ENCODE results near the gene SCN9A. TPM values are rescaled to one million over a fixed set of nuclear protein-coding genes. Genes with fewer than 3 reads are reported as not detected.
A peak's percentile ranks its signal among the peaks of the same experiment; 100 is the strongest.

SCN9A gene
- total and polyA plus RNA-seq, 9 of the 15 experiments (the other 6 are each of a cell fraction or from before 2014, with no cell fraction given) = 1.4 to 22.8 (median 7.1) TPM

GRCh38 chr2:166373951-166374350, 1.8 kb downstream of the SCN9A start:
- intact Hi-C loops (cut with micrococcal nuclease) (loop anchor here (10.0 kb wide), 1 partner anchor 1571 kb away; no protein-coding TSS in a partner anchor), in situ Hi-C loops (cut with MboI) (no loop called here)
- CTCF ChIA-PET (ENCODE audit: low intra/inter-chr PET ratio) = no interaction called here
- Histone ChIP-seq H3K9ac (ENCODE audit: insufficient read depth in 1 of 2, low read depth in 2 of 2, low read length in 2 of 2) (no peak overlapping the region), H3K9me3 (replicated peaks; ENCODE audit: control insufficient read depth, insufficient read depth, low read depth, low read length) (no peaks in the 10 kb centered on the region), H3K9me1 (ENCODE audit: control insufficient read depth, insufficient read depth, low read length) (no peaks in the 10 kb centered on the region), H3K36me3 (ENCODE audit: control insufficient read depth, insufficient read depth, low read length) (no peaks in the 10 kb centered on the region), H4K20me1 (replicated peaks; ENCODE audit: control insufficient read depth, insufficient read depth, low read length) (no peaks in the 10 kb centered on the region), H3K4me3 (no peak overlapping the region), H2AFZ (ENCODE audit: low read depth, low read length) (no peak overlapping the region), H3K79me2 (ENCODE audit: control insufficient read depth, insufficient read depth, low read length) (peaks cover 48% of the 10 kb centered on the region), H3K27ac (ENCODE audit: extremely low read depth, low read depth, low read length) (no peak overlapping the region), H3K4me2 (ENCODE audit: insufficient read depth, low read length) (no peak overlapping the region), H3K27me3 (ENCODE audit: control insufficient read depth in 2 of 2, insufficient read depth in 2 of 2, low read length in 2 of 2) (no peaks in the 10 kb centered on the region), H3K4me1 (replicated peaks in 1 of 2; ENCODE audit: control insufficient read depth in 2 of 2, insufficient read depth in 2 of 2, low read length in 2 of 2) (peaks cover 4 to 19% of the 10 kb centered on the region in 2 experiments; a peak in 4 of 5 replicates)
- POLR2A ChIA-PET = interaction anchor here (1.4 kb wide), 2 partner anchors 13 to 15 kb away, joined by 4 to 5 read pairs; no protein-coding TSS in a partner anchor
- ATAC-seq (peak; percentile 9; the same call in 2 of the 3 replicates), DNase-seq (ENCODE audit: extremely low read depth in 1 of 4, low spot score in 3 of 4) (peak; percentile 71 to 94 (median 78)), FAIRE-seq (peak; percentile 80)
- BruUV-seq (replicated peaks) = no TSS peak
- TF ChIP-seq ZBTB43 (CRISPR knock-in tag; IDR thresholded peaks at IDR 0.05) (no peak), JUND (IDR thresholded peaks at IDR 0.05; ENCODE audit: borderline replicate concordance, low read depth, low read length) (peak; percentile 91), JUND (tag; IDR thresholded peaks at IDR 0.05; ENCODE audit: borderline replicate concordance, low read depth, low read length) (peak; percentile 82; the same call in 1 of the 3 replicates), EP300 (IDR thresholded peaks at IDR 0.05; ENCODE audit: low read length) (0 out of 2 replicates have a peak, but pooled peaks have one; percentile 9), NFIX (CRISPR knock-in tag; IDR thresholded peaks at IDR 0.05; ENCODE audit: low read depth) (peak; percentile 72), DPF2 (IDR thresholded peaks at IDR 0.05) (0 out of 2 replicates have a peak, but pooled peaks have one; percentile 25), MECOM (CRISPR knock-in tag; IDR thresholded peaks at IDR 0.05) (peak; percentile 80), ARID1B (IDR thresholded peaks at IDR 0.05) (peak; percentile 34), C11orf30 (IDR thresholded peaks at IDR 0.05; ENCODE audit: low read depth) (peak; percentile 30; the same call in 1 of the 2 replicates), CHD1 (IDR thresholded peaks at IDR 0.05; ENCODE audit: low read length) (no peak), XRCC5 (IDR thresholded peaks at IDR 0.05; ENCODE audit: low read depth, low read length) (no peak), CTBP1 (IDR thresholded peaks at IDR 0.05; ENCODE audit: borderline replicate concordance) (peak; percentile 96), NBN (IDR thresholded peaks at IDR 0.05; ENCODE audit: low read depth) (0 out of 2 replicates have a peak, but pooled peaks have one; percentile 19), HDAC1 (IDR thresholded peaks at IDR 0.05) (peak in 1 of 2 experiments; percentile 10; a peak in 1 of 4 replicates), ZEB2 (IDR thresholded peaks at IDR 0.05) (peak; percentile 80), HDAC2 (IDR thresholded peaks at IDR 0.05) (peak; percentile 49; the same call in 1 of the 2 replicates), SMAD1 (IDR thresholded peaks at IDR 0.05; ENCODE audit: low read depth, low read length, partially characterized antibody) (peak; percentile 89), POLR2AphosphoS5 (IDR thresholded peaks at IDR 0.05; ENCODE audit: control insufficient read depth, insufficient read depth, low read depth, low read length) (peak; percentile 38; the same call in 1 of the 2 replicates), SMARCE1 (IDR thresholded peaks at IDR 0.05) (peak; percentile 48), MAFK (IDR thresholded peaks at IDR 0.05; ENCODE audit: low read length) (peak; percentile 32; the same call in 1 of the 2 replicates), MTA3 (IDR thresholded peaks at IDR 0.05; ENCODE audit: borderline replicate concordance) (no peak), ATF3 (IDR thresholded peaks at IDR 0.05) (peak; percentile 53), ATF3 (CRISPR knock-in tag; conservative IDR thresholded peaks at IDR 0.05) (no peak), FOSL1 (tag; conservative IDR thresholded peaks at IDR 0.05) (peak; percentile 77), KDM1A (IDR thresholded peaks at IDR 0.05) (peak; percentile 75 to 83)
